GM19395 (cell line): ENCODE measurements around the gene FBLN2.

ENCODE experiments used
- ATAC-seq: cut with Tn5 transposase; IDR thresholded peaks from one replicate; pipeline ENCODE4 v1.9.1; 2021; ENCODE audit warnings: mild to moderate bottlenecking, moderate library complexity; ENCODE audit not compliant: unreplicated experiment

FBLN2 gene

GRCh38 chr3:13659221-13659969, 110.5 kb downstream of the FBLN2 start:
- ATAC-seq, result no peak

GRCh38 chr3:13660042-13660874, 111.3 kb downstream of the FBLN2 start:
- ATAC-seq, result no peak

GRCh38 chr3:13661121-13661520, 112.2 kb downstream of the FBLN2 start:
- no peak for ATAC-seq

- no peak for ATAC-seq
These were observed 113.4 kb downstream of the FBLN2 start for GRCh38 chr3:13662238-13662847.

- ATAC-seq, result no peak
These were observed 115.0 kb downstream of the FBLN2 start for GRCh38 chr3:13663781-13664535.

GRCh38 chr3:13665582-13666226, 116.8 kb downstream of the FBLN2 start:
- no peak for ATAC-seq

GRCh38 chr3:13666227-13666619, 117.3 kb downstream of the FBLN2 start:
- no peak for ATAC-seq

GRCh38 chr3:13666781-13667709, 118.1 kb downstream of the FBLN2 start:
- ATAC-seq, result no peak

GRCh38 chr3:13668136-13668535, 119.2 kb downstream of the FBLN2 start:
- no peak for ATAC-seq

- no peak for ATAC-seq
These were observed 120.5 kb downstream of the FBLN2 start for GRCh38 chr3:13669457-13669856.

- ATAC-seq, result no peak
These were observed 121.4 kb downstream of the FBLN2 start for GRCh38 chr3:13670292-13670691.

GRCh38 chr3:13671482-13672233, 122.7 kb downstream of the FBLN2 start:
- ATAC-seq, result no peak

- ATAC-seq, result no peak
These were observed 124.3 kb downstream of the FBLN2 start for GRCh38 chr3:13673207-13673606.

GRCh38 chr3:13674538-13675185, 125.7 kb downstream of the FBLN2 start:
- no peak for ATAC-seq

GRCh38 chr3:13676356-13677017, 127.6 kb downstream of the FBLN2 start:
- no peak for ATAC-seq

- no peak for ATAC-seq
These were observed 128.3 kb downstream of the FBLN2 start for GRCh38 chr3:13677272-13677671.

- no peak for ATAC-seq
These were observed 133.0 kb downstream of the FBLN2 start for GRCh38 chr3:13681931-13682330.
